Spleen (tissue), 11 donors: ENCODE results near the gene L3MBTL3. TPM values are rescaled to one million over a fixed set of nuclear protein-coding genes. Genes with fewer than 3 reads are reported as not detected.

Experiments
- DNase-seq: peaks from one replicate; pipeline ENCODE4 v3.0.0-alpha.2; 2020
- H3K27ac ChIP-seq, 8 donors: fragments of 200-600 bp; sonication (generic) in 7 of 8; 1 replicate in 4 of 8; 2 replicates in 4 of 8; pipeline versions ENCODE4 v1.5.0 to v1.8.0; 2016 to 2021; ENCODE audit warnings: inconsistent platforms in 4 of 8, mild to moderate bottlenecking in 4 of 8, moderate library complexity in 1 of 8
- H3K27me3 ChIP-seq, 7 donors: fragments of 200-600 bp; sonication (generic) in 6 of 7; replicated peaks in 1 of 7; 1 replicate in 4 of 7; 2 replicates in 3 of 7; pipeline versions ENCODE4 v1.5.0 to v1.8.0; 2016 to 2021; ENCODE audit warnings: inconsistent platforms in 3 of 7, mild to moderate bottlenecking in 1 of 7
- H3K36me3 ChIP-seq, 6 donors: fragments of 200-600 bp; sonication (generic) in 5 of 6; 1 replicate in 4 of 6; 2 replicates in 2 of 6; pipeline versions ENCODE4 v1.5.0 to v1.8.0; 2016 to 2021; ENCODE audit warnings: inconsistent platforms in 2 of 6
- H3K4me1 ChIP-seq, 6 donors: fragments of 200-600 bp; sonication (generic) in 5 of 6; 1 replicate in 3 of 6; 2 replicates in 3 of 6; pipeline versions ENCODE4 v1.5.0 to v1.8.0; 2016 to 2021; ENCODE audit warnings: inconsistent platforms in 3 of 6
- H3K4me3 ChIP-seq, 8 donors: fragments of 200-600 bp; sonication (generic) in 7 of 8; 1 replicate in 4 of 8; 2 replicates in 4 of 8; pipeline versions ENCODE4 v1.5.0 to v1.8.0; 2016 to 2021; ENCODE audit warnings: inconsistent platforms in 4 of 8, mild to moderate bottlenecking in 4 of 8, moderate library complexity in 2 of 8
- H3K9me3 ChIP-seq, 8 donors: fragments of 200-600 bp; sonication (generic) in 7 of 8; 1 replicate in 4 of 8; 2 replicates in 4 of 8; pipeline versions ENCODE4 v1.5.0 to v1.8.0; 2016 to 2021; ENCODE audit warnings: inconsistent platforms in 4 of 8
- CTCF ChIP-seq, 11 experiments: fragments of 200-600 bp in 7 of 11; fragments of 450-650 bp in 4 of 11; sonication (generic) in 4 of 11; IDR thresholded peaks in 8 of 11; conservative IDR thresholded peaks in 3 of 11; 1 replicate in 7 of 11; 2 replicates in 4 of 11; pipeline versions ENCODE4 v1.4.0 to v1.8.0; 2016 to 2021; ENCODE audit warnings: antibody characterized with exemption in 11 of 11, inconsistent platforms in 4 of 11, mild to moderate bottlenecking in 1 of 11
- POLR2A ChIP-seq, 3 donors: fragments of 450-650 bp; IDR thresholded peaks; one replicate each; pipeline ENCODE4 v1.5.1; 2017; ENCODE audit warnings: antibody characterized with exemption in 3 of 3, mild to moderate bottlenecking in 1 of 3
- POLR2AphosphoS5 ChIP-seq, 3 donors: sonication (generic); formaldehyde crosslinking; IDR thresholded peaks; one replicate each; pipeline ENCODE4 v1.5.1; 2017; ENCODE audit warnings: antibody characterized with exemption in 3 of 3
- WGBS, 5 donors: extraction: QIAGEN DNeasy Blood & Tissue Kit in 3 of 5; methylation state at CpG; one replicate each; pipeline versions ENCODE4 v1.1.5 to v1.1.7; 2013 to 2018; 5-methylcytosine and 5-hydroxymethylcytosine counted together
- intact Hi-C: fragments of 100-400 bp; cut with DNase I; formaldehyde crosslinking; loops from one replicate; pipeline ENCODE4 v1.15.0; 2023; ENCODE audit warnings: low total_unique reads
- polyA plus RNA-seq, 3 donors: library from polyadenylated mRNA; stranded (reverse); fragments of 200-250 nt; gene quantifications; one replicate each; pipeline ENCODE4 v1.2.1, GENCODE V29; 2013
- total RNA-seq, 7 donors: library from RNA; depleted of rRNA in 3 of 7; stranded (reverse); fragments of >200 nt in 3 of 7; fragmentation: NEBNext Ultra II Directional in 4 of 7; extraction: Animal tissue kit (Norgen Biotek cat#: 25700) in 4 of 7; gene quantifications; one replicate each; pipeline versions ENCODE4 v1.1.0 to v1.2.1, GENCODE V29; 2016 to 2021
- donor health status: healthy with polysubstance abuse.
- donor health status: DM: no; HTN: no; CAD: no; lungs with moderate emphysema.
- donor health status: DM: no; HTN: no; CAD: no.
- donor health status: Bipolar disorder and iron deficiency.
- donor health status: healthy.
- donor health status: DM: no; HTN: no; CAD: no.
- donor health status: DM: yes; HTN: yes; CAD: no.

L3MBTL3 gene
- total and polyA plus RNA-seq, 10 donors = 7.0 to 45.6 (median 26.0) TPM

- no peak overlapping the region for H3K4me3 ChIP-seq
- H3K27ac ChIP-seq = no peak overlapping the region
- no peaks in the 10 kb centered on the region for H3K27me3 ChIP-seq
- TF ChIP-seq CTCF (IDR thresholded peaks at IDR 0.05 in 8 of 11, conservative IDR thresholded peaks at IDR 0.05 in 3 of 11) = no peak
- TF ChIP-seq POLR2AphosphoS5 (IDR thresholded peaks at IDR 0.05) = no peak
- no peak for TF ChIP-seq POLR2A (IDR thresholded peaks at IDR 0.05)
- WGBS, 5 donors = 73 to 94% (median 86%) methylated on average over 6 of the region's 6 CpGs
- no peak for DNase-seq
- H3K36me3 ChIP-seq = no peaks in the 10 kb centered on the region
- no peaks in the 10 kb centered on the region for H3K9me3 ChIP-seq
- intact Hi-C loops = no loop called here
- H3K4me1 ChIP-seq = no peaks in the 10 kb centered on the region
Observed at GRCh38 chr6:129996387-129996786, 22.0 kb upstream of the L3MBTL3 start.

DNA sequence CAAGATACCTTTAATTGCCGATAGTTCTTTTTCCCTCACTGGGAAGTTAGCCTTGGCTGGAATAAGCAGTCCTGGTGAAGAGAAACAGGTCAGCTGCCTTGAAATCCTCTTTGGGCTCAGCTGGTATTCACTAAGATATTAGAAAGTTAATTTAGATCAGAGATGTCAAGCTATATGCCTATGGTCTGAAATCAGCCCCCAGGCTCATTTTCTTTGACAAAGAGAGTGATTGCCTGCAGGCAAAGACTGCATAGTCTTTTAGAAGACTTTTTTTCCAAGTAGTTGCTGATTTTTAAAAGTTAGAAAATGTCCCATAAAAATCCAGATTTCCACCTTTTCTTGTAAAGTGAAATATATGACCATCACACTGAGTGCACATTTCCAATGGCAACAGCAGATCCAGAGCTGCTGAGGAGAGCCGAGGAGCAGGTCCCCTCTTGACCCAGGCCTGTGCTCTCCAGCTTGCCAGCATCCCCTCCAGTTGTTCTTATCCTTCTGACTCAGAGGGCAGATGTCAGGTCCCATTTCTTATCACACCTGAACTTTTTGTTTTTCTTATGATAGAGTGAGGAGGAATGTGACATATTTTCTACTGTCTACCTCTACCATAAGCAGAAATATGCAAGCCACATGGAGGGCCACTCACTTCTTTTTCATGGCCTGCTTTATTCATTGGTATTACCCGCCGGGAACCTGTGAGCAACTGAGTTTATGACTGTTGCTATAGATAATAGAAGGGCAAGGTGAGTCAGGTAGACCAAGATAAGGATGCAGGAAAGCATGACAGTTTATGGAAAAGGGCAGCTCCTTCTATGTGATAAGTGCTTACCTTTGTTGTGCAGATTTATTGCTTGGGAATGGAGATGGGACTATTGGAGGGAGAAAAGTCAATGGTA lies 17.6 kb upstream of the L3MBTL3 start:
- Histone ChIP-seq H3K4me1 (no peaks in the 10 kb centered on the region), H3K4me3 (no peak overlapping the region), H3K27ac (no peak overlapping the region), H3K27me3 (no peaks in the 10 kb centered on the region), H3K9me3 (no peaks in the 10 kb centered on the region), H3K36me3 (no peaks in the 10 kb centered on the region)
- TF ChIP-seq CTCF (IDR thresholded peaks at IDR 0.05 in 8 of 11, conservative IDR thresholded peaks at IDR 0.05 in 3 of 11) (no peak), POLR2A (IDR thresholded peaks at IDR 0.05) (no peak), POLR2AphosphoS5 (IDR thresholded peaks at IDR 0.05) (no peak)
- DNase-seq = no peak
- intact Hi-C loops = no loop called here
- WGBS, 5 donors = 60 to 85% (median 73%) methylated on average over 4 of the region's 4 CpGs

DNA sequence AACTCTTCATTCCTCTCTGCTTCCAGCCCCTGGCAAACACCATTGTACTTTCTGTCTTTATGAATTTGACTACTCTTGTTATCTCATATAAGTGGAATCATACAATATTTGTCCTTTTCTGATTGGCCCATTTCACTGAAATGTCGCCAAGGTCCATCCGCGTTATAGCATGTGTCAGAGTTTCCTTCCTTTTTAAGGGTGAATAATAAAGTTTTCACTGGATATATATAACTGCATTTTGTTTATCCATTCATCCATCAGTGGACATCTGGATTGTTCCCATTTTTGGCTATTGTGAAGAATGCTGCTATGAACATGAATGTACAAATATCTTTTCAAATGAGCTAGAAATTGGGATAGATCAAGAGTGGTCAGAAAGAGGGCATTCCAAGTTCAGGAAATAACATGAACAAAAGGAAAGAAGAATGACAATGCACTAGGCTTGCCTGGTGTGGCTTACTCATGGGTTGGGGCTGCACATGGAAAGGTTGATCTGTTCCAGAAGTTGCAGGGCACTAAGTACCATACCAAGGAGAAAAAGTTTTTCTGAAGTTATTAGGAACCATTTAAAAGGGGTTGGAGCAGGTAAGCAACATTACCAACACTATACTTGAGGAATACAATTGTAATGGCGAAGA lies 10.0 kb upstream of the L3MBTL3 start:
- no peak for DNase-seq
- WGBS, 5 donors = 64 to 84% (median 79%) methylated on average over 4 of the region's 4 CpGs
- TF ChIP-seq CTCF (IDR thresholded peaks at IDR 0.05 in 8 of 11, conservative IDR thresholded peaks at IDR 0.05 in 3 of 11) = no peak
- TF ChIP-seq POLR2A (IDR thresholded peaks at IDR 0.05) = no peak
- TF ChIP-seq POLR2AphosphoS5 (IDR thresholded peaks at IDR 0.05) = no peak
- H3K4me1 ChIP-seq = no peaks in the 10 kb centered on the region
- no peak overlapping the region for H3K27ac ChIP-seq
- intact Hi-C loops = no loop called here
- no peaks in the 10 kb centered on the region for H3K36me3 ChIP-seq
- H3K27me3 ChIP-seq = no peaks in the 10 kb centered on the region
- no peak overlapping the region for H3K4me3 ChIP-seq
- H3K9me3 ChIP-seq = no peaks in the 10 kb centered on the region

GRCh38 chr6:130009146-130009545 lies 9.2 kb upstream of the L3MBTL3 start:
- intact Hi-C loops = no loop called here
- Histone ChIP-seq H3K27ac (no peak overlapping the region), H3K36me3 (no peaks in the 10 kb centered on the region), H3K9me3 (no peaks in the 10 kb centered on the region), H3K4me3 (no peak overlapping the region), H3K4me1 (no peaks in the 10 kb centered on the region), H3K27me3 (no peaks in the 10 kb centered on the region)
- DNase-seq = no peak
- WGBS, 5 donors = 54 to 65% (median 60%) methylated on average over 5 of the region's 5 CpGs
- TF ChIP-seq CTCF (IDR thresholded peaks at IDR 0.05 in 8 of 11, conservative IDR thresholded peaks at IDR 0.05 in 3 of 11) (no peak), POLR2A (IDR thresholded peaks at IDR 0.05) (no peak), POLR2AphosphoS5 (IDR thresholded peaks at IDR 0.05) (no peak)
